ENCODE measurements around the gene SPRY2.
"Not testable (repeated sequence)": the region's sequence is repeated elsewhere in the genome, so short reads cannot be mapped to it uniquely, and the experiment has no call there.

Gene SPRY2
- total RNA-seq = 3.6 to 12.7 reads per million in 2 donors

- peak; percentile 54 for DNase-seq
Measured at GRCh38 chr13:80341101-80341755, at the start of gene SPRY2. TSS of gene SPRY2 (minus strand) at chr13:80341126. CDS start at chr13:80337705, 3,421 bp downstream.

GRCh38 chr13:80390338-80390737 is 49.4 kb upstream of the SPRY2 start:
- DNase-seq = no peak

- DNase-seq = no peak
Measured at GRCh38 chr13:80389073-80390038, 48.4 kb upstream of the SPRY2 start.

- no peak for DNase-seq
Measured at GRCh38 chr13:80388506-80388905, 47.6 kb upstream of the SPRY2 start.

- no peak for DNase-seq
Measured at GRCh38 chr13:80386592-80386991, 45.7 kb upstream of the SPRY2 start.

GRCh38 chr13:80386002-80386401 is 45.1 kb upstream of the SPRY2 start:
- DNase-seq = no peak

GRCh38 chr13:80382576-80382975 is 41.6 kb upstream of the SPRY2 start:
- DNase-seq = no peak

GRCh38 chr13:80379245-80379644 is 38.3 kb upstream of the SPRY2 start:
- DNase-seq = no peak

GRCh38 chr13:80376554-80376953 is 35.6 kb upstream of the SPRY2 start:
- no peak for DNase-seq

- DNase-seq = no peak
Measured at GRCh38 chr13:80374901-80375300, 34.0 kb upstream of the SPRY2 start.

- DNase-seq = no peak
Measured at GRCh38 chr13:80374444-80374843, 33.5 kb upstream of the SPRY2 start.

- DNase-seq = no peak
Measured at GRCh38 chr13:80371840-80372509, 31.0 kb upstream of the SPRY2 start.

GRCh38 chr13:80367473-80367872 is 26.5 kb upstream of the SPRY2 start:
- no peak for DNase-seq

- DNase-seq = no peak
Measured at GRCh38 chr13:80363890-80364503, 23.1 kb upstream of the SPRY2 start.

GRCh38 chr13:80362481-80362880 is 21.6 kb upstream of the SPRY2 start:
- DNase-seq = no peak

- DNase-seq = no peak
Measured at GRCh38 chr13:80361883-80362327, 21.0 kb upstream of the SPRY2 start.

- no peak for DNase-seq
Measured at GRCh38 chr13:80361298-80361697, 20.4 kb upstream of the SPRY2 start.

- DNase-seq = no peak
Measured at GRCh38 chr13:80360453-80360800, 19.5 kb upstream of the SPRY2 start.

GRCh38 chr13:80359778-80360452 is 19.0 kb upstream of the SPRY2 start:
- DNase-seq = no peak

- DNase-seq = no peak
Measured at GRCh38 chr13:80359414-80359777, 18.5 kb upstream of the SPRY2 start.

- not testable (repeated sequence) for DNase-seq
Measured at GRCh38 chr13:80355496-80356094, 14.7 kb upstream of the SPRY2 start.

- no peak for DNase-seq
Measured at GRCh38 chr13:80348750-80349149, 7.8 kb upstream of the SPRY2 start.

Data from activated gamma-delta T cell (primary cell).